ENCODE results near the gene LHX6.

DNA sequence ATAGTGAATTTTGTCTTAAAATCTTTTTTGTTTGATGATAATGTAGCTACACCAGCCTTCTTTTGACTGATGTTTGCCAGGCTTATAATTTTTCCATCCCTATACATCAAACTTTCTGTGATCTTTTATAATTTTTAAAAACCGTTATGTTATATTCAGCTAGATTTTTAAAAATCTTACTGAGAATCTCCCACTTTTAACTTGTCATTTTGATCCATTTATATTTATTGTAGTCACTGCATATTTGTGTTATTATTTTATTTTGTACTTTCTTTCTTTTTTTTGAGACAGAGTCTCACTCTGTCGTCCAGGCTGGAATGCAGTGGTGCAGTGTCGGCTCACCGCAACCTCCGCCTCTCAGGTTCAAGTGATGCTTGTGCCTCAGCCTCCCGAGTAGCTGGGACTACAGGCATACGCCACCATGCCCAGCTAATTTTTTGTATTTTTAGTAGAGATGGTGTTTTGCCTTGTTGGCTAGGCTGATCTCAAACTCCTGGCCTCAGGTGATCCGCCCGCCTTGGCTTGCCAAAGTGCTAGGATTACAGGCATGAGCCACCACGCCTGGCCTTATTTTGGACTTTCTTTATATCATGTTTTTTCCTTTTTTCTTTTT lies 48.6 kb upstream of the LHX6 start:
- TF ChIP-seq, protein P1, sequence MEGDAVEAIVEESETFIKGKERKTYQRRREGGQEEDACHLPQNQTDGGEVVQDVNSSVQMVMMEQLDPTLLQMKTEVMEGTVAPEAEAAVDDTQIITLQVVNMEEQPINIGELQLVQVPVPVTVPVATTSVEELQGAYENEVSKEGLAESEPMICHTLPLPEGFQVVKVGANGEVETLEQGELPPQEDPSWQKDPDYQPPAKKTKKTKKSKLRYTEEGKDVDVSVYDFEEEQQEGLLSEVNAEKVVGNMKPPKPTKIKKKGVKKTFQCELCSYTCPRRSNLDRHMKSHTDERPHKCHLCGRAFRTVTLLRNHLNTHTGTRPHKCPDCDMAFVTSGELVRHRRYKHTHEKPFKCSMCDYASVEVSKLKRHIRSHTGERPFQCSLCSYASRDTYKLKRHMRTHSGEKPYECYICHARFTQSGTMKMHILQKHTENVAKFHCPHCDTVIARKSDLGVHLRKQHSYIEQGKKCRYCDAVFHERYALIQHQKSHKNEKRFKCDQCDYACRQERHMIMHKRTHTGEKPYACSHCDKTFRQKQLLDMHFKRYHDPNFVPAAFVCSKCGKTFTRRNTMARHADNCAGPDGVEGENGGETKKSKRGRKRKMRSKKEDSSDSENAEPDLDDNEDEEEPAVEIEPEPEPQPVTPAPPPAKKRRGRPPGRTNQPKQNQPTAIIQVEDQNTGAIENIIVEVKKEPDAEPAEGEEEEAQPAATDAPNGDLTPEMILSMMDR (IDR thresholded peaks at IDR 0.05; ENCODE audit: low read depth, low read length), result no peak
- no peak for TF ChIP-seq EZH2phosphoT487 (IDR thresholded peaks at IDR 0.05; ENCODE audit: low read depth)

All from OCI-LY3 (cell line).